ENCODE results near the gene AGAP2. TPM values are rescaled to one million over a fixed set of nuclear protein-coding genes. Genes with fewer than 3 reads are reported as not detected.

The AGAP2 gene
- total RNA-seq, 1 experiment from 2014 or later = 5.3 TPM

DNA sequence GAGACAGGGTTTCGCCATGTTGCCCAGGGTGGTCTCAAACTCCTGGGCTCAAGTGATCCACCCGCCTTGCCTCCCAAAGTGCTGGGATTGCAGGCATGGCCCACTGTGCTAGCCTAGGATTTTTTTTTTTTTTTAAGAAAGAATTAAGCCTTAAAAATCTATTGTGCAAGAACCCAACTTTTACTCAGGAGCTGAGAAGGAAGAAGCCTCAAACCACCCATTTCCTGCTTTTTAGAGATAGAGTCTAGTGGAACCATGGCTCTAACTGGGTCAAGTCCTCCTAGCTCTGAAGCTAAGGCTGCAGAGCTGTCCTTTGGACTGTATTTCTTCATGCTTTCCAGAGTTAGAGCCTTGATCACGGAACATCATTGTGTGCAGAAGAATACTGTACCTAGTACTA, 42.7 kb upstream of the AGAP2 start:
- H3K9ac ChIP-seq (ENCODE audit: extremely low read depth, insufficient read length, low read length) = no peak overlapping the region
- H3K79me2 ChIP-seq (ENCODE audit: insufficient read depth, low read length) = no peaks in the 10 kb centered on the region; the same call in 1 of the 2 replicates
- no CpG with 5 or more reads among the region's 3 CpGs for WGBS (ENCODE audit: extremely low coverage, insufficient read length, low lambda C conversion rate)
- TF ChIP-seq, protein P1, sequence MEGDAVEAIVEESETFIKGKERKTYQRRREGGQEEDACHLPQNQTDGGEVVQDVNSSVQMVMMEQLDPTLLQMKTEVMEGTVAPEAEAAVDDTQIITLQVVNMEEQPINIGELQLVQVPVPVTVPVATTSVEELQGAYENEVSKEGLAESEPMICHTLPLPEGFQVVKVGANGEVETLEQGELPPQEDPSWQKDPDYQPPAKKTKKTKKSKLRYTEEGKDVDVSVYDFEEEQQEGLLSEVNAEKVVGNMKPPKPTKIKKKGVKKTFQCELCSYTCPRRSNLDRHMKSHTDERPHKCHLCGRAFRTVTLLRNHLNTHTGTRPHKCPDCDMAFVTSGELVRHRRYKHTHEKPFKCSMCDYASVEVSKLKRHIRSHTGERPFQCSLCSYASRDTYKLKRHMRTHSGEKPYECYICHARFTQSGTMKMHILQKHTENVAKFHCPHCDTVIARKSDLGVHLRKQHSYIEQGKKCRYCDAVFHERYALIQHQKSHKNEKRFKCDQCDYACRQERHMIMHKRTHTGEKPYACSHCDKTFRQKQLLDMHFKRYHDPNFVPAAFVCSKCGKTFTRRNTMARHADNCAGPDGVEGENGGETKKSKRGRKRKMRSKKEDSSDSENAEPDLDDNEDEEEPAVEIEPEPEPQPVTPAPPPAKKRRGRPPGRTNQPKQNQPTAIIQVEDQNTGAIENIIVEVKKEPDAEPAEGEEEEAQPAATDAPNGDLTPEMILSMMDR (conservative IDR thresholded peaks at IDR 0.05) = no peak
- H3K4ac ChIP-seq (ENCODE audit: low read depth, low read length) = no peak overlapping the region
- no peaks in the 10 kb centered on the region for H3K79me1 ChIP-seq (ENCODE audit: insufficient read depth, low read depth, low read length, poor library complexity, severe bottlenecking)
- H3K14ac ChIP-seq (ENCODE audit: insufficient read depth, low read length) = no peak overlapping the region
- H2BK12ac ChIP-seq (ENCODE audit: insufficient read length, low read depth, low read length) = no peak overlapping the region
- no peak overlapping the region for H2BK15ac ChIP-seq (ENCODE audit: low read depth, low read length)
- no peak overlapping the region for H3K27ac Mint-ChIP-seq
- no peak overlapping the region for H3K23ac ChIP-seq (ENCODE audit: insufficient read length, low read depth, low read length)
- no peak overlapping the region for H3K27ac ChIP-seq (ENCODE audit: insufficient read length, low read depth, low read length)
- H3K4me1 Mint-ChIP-seq = peaks cover 4 to 7% of the 10 kb centered on the region in 2 experiments
- H3K9me3 ChIP-seq (ENCODE audit: control insufficient read depth, low read depth, low read length) = no peaks in the 10 kb centered on the region
- no peak overlapping the region for H4K91ac ChIP-seq (ENCODE audit: insufficient read length, low read depth, low read length)
- no peak overlapping the region for H2BK20ac ChIP-seq (ENCODE audit: low read depth, low read length, poor library complexity, severe bottlenecking)
- DNase-seq = no peak
- H3K27me3 Mint-ChIP-seq (ENCODE audit: low read depth) = no peaks in the 10 kb centered on the region; the same call in 1 of the 2 replicates
- H2BK120ac ChIP-seq (ENCODE audit: low read depth, low read length, poor library complexity, severe bottlenecking) = no peak overlapping the region
- H2AFZ ChIP-seq (ENCODE audit: low read length) = no peak overlapping the region
- no peak overlapping the region for H4K8ac ChIP-seq (replicated peaks; ENCODE audit: insufficient read length, low read depth, low read length)
- no peaks in the 10 kb centered on the region for H3K27me3 ChIP-seq (ENCODE audit: insufficient read depth, low read length)
- peaks cover 0 to 3% of the 10 kb centered on the region in 2 experiments; a peak in 2 of 5 replicates for H3K9me3 Mint-ChIP-seq
- H2AK5ac ChIP-seq (ENCODE audit: insufficient read length, low read length) = no peak overlapping the region
- H3T11ph ChIP-seq (ENCODE audit: low read length) = no peak overlapping the region
- no peak overlapping the region for H3K4me2 ChIP-seq (ENCODE audit: insufficient read depth, insufficient read length, low read length)
- H2BK5ac ChIP-seq (ENCODE audit: insufficient read length, low read length) = no peak overlapping the region
- no peaks in the 10 kb centered on the region for H4K20me1 ChIP-seq (ENCODE audit: control insufficient read depth, insufficient read depth, insufficient read length)
- H4K5ac ChIP-seq (ENCODE audit: insufficient read length, low read depth, low read length) = no peak overlapping the region
- H3K56ac ChIP-seq (ENCODE audit: insufficient read length, low read depth, low read length) = no peak overlapping the region
- peaks cover 5% of the 10 kb centered on the region for H3K23me2 ChIP-seq (ENCODE audit: insufficient read length, low read depth, low read length, poor library complexity, severe bottlenecking)
- no peaks in the 10 kb centered on the region for H3K4me1 ChIP-seq (ENCODE audit: insufficient read depth, low read length)
- peaks cover 9 to 20% (median 10%) of the 10 kb centered on the region in 3 experiments for H3K36me3 Mint-ChIP-seq (ENCODE audit: insufficient read depth in 1 of 3, low read depth in 3 of 3)
- H3K4me3 Mint-ChIP-seq = no peak overlapping the region
- H3K18ac ChIP-seq (ENCODE audit: insufficient read length, low read depth, low read length) = no peak overlapping the region

Measured in H9 (cell line).